DMS153 treated with DMSO at 0.1 percent for 48 hours (cell line): ENCODE data around the gene DNAJB1.
A peak's percentile ranks its signal among the peaks of the same experiment; 100 is the strongest.
"Not testable (repeated sequence)": the region's sequence is repeated elsewhere in the genome, so short reads cannot be mapped to it uniquely, and the experiment has no call there.

Experiments used
- DNase-seq: peaks from one replicate; lab custom pipeline; 2025; ENCODE audit not compliant: unreplicated experiment; lab: John Stamatoyannopoulos, UW

Gene DNAJB1

DNA sequence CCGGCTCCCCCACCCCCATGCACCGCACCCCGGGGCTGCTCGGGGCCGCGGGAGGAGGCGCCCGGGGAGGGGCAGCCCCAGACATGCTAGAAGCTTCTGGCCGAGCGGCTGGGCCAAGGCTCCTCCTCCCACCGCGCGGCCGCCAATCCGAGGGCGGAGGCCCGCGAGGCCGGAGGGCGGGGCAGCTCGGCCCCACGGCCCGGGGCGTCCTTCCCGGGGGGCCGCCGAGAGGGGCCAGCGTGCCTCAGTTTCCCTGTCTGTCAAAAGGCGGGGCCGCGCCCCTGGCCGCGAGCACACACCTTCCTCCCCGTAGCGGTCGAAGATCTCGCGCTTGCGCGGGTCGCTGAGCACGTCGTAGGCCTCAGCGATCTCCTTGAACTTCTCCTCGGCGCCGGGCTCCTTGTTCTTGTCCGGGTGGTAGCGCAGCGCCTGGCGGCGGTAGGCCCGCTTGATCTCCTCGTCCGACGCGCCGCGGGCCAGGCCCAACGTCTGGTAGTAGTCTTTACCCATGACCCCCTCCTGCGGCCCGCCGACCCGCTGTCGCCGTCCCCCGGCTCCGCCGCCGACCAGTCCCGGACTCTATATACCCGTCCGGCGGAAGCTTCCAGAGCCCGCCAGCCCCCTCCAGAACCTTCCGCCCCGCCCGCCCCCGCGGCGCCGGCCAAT, at the start of gene DNAJB1:
DNAJB1 (minus strand) TSS at position 558 of the 666 bp plus-strand sequence; CDS start at position 510, 48 bp downstream.
- DNase-seq = peak; percentile 13

DNA sequence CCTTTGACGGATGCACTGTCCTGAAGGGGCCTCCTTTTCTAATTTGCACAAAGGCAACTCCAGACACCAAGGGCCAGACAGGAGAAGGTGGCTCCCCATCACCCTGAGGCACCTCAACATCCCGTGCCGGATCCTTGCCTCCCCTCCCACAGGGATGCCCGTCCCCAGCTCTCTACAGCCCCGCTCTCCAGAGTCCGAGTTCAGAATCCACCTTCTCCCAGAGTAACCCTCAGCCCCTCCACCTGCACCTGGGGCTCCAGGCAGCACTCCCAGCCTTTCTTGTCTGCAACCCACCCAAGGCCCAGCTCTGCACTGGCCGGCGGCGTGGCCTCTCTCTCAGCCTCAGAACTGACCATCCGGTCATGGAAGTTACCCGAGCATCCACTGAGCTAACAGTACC, 48.9 kb upstream of the DNAJB1 start:
- no peak for DNase-seq

DNA sequence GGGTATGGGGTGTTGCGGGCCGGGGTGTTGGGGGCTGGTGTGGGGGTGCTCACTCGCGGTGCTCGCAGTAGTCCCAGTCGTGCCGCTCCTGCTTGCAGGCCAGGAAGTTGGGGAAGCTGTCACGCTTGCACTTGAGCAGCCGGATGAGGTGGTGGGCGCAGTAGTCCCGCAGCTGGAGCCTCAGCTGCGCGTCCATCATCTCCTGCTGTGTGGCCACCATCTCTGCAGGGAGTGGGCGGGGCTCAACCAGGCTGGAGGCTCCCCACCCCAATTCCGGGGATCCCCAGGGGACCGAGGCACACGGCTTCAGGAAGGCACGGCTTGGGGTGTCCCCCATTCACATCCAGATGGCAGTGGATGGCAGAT, 48.5 kb upstream of the DNAJB1 start:
- DNase-seq = no peak

DNA sequence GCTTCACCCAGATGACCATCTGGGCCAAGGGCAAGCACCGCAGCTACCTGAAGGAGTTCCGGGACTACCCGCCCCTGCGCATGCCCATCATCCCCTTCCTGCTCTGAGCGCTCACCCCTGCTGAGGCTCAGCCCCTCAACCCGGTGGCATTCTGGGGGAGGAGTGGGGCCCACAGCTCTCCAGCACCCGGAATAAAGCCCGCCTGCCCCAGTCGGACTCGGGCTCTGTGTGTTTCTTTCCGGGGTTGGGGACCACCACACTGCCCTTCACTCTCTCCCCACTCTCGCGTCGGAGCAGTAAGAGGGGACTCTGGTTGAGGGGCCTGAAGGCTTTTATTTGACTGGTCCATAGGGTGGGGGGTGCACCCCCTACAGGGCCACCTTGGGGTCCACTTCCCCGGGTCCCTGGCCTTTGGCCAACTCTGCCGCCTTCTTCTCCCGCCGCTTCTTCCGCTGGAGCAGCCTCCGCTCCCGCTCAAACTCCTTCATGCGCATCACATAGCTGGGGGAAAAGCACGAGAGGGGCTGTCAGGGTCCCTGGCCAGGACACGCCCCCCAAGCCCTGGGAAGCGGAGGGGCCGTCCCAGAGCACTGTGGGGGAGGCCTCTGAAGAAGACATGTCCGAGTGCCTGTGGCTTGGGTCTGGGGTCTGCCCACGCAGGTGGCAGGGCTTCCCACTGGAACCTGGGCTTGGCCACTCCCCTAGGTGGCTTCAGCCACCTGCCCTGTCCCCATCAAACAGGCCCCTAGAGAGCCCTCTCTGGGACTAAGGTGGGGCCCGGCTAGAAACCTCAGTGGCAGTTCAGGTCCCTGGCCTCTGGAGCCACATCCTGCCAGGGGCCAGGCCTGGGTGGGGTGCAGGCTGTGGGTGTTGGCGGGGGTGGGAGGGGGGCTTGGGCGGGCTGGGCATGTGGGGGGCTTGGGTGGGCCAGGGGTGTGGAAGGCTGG, 47.8 kb upstream of the DNAJB1 start:
- no peak for DNase-seq

DNA sequence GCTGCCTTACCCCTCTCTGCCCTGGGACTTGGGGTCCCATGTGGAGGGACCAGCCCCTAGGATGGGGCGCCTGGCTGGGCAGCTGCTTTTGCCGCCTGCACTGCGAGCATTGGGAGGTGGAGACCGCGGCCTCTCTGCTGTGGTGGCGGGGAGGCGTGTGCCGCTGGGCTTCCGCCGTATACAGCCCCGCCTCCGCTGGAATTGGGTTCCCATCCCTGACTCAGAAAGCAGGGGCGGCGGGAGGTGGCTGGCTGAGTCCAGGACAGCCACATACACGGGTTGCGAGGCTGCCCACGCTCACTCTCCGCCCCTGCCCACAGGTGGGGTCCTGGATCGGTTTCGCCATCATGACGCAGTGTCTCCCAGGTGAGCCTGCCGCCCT, 47.1 kb upstream of the DNAJB1 start:
- DNase-seq = no peak

DNA sequence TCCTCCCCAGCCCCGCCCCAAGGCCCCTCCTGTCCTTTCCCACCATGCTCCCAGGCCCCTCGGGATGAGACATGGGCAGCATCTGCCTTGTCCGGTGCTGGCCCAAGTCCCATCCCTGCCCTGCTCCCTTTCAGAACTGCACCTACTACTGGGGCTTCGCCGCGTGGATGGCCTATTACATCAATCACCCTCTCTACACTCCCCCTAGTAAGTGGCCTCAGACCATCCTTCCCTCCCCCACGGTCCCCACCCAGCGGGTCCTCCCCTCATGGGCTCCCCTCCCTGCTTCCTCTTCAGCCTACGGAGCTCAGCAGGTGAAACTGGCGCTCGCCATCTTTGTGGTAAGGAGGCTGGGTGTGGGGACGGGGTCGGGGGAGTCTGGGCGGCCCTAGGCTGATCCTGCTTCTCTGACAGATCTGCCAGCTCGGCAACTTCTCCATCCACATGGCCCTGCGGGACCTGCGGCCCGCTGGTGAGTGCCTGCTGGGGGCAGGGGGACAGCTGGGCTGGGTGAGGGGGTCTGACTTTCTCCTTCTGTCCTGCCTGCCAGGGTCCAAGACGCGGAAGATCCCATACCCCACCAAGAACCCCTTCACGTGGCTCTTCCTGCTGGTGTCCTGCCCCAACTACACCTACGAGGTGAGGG, 46.6 kb upstream of the DNAJB1 start:
- not testable (repeated sequence) for DNase-seq

DNA sequence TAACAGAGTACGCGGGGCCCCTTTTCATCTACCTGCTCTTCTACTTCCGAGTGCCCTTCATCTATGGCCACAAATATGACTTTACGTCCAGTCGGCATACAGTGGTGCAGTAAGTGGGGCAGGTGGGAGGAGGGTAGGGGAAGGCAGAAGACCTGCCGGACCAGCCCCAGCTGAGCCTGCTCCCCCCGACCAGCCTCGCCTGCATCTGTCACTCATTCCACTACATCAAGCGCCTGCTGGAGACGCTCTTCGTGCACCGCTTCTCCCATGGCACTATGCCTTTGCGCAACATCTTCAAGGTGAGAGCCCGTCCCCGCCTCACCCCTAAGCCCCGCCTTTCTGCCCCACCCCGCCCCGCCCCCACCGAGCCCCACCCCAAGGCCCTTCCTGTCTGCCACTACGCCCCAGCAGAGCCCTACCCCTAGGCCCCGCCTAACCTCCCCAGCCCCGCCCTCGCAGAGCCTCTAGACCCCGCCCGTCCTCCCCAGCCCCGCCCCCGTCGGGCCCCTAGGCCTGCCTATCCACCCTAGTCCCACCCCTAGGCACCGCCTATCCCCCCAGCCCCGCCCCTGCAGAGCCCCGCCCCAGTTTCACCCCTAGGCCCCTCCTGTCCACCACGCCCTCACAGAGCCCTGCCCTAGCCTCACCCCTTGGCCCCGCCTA, 45.9 kb upstream of the DNAJB1 start:
- no peak for DNase-seq

DNA sequence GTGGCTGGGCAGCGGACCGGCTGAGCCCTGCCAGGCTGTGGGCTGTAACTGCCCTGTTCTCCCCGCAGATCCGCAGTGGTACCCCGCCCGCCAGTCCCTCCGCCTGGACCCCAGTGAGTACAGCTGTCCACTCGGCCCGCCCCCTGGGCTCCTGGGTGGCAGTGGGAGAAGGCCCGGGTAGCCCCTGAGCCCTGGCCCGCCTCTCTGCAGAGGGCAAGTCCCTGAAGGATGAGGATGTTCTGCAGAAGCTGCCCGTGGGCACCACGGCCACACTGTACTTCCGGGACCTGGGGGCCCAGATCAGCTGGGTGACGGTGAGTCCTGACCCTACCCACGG, 45.4 kb upstream of the DNAJB1 start:
- no peak for DNase-seq

DNA sequence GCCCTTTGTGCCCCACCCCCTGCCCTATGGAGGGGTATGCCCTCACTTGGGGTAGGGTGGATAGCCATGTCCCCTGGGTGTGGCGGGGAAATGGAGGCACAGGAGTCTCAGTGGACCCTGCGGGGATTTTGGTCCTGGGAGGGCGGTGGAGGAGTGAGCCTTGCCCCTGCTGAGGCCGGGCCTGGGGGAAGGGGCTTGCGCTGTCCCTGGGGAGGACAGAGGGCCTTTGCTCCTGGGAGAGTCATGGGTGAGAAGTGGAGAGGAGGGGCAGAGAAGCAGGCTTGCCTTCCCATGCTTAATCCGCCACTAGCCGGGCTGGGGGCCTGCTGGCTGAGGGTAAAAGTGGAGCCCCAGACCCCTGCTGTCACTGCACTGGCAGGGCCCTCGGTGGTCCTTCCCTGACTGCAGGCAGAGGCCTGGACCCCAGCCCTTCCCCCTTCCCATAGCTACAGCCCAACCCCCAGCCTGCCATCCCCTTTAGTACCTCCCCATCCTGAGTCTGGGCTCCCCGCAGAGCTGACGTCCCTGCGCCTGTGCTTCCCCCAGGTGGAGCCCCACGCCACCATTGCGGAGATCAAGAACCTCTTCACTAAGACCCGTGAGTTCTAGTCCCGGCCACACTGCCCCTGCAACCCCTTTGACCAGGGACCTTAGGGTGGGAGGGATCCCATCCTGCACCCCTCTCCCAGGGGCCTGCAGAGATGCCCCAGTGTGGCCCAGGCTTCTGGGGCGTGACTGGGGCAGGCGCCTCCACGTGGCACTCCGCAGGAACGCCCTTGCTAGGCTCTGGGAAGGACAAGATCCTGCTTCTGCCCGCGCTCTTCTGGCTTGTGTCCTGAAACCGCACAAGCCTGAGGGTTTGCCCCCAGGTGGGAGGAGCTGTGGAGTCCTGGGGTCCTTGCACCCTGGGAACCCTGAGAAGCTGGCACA, 44.7 kb upstream of the DNAJB1 start:
- no peak for DNase-seq

DNA sequence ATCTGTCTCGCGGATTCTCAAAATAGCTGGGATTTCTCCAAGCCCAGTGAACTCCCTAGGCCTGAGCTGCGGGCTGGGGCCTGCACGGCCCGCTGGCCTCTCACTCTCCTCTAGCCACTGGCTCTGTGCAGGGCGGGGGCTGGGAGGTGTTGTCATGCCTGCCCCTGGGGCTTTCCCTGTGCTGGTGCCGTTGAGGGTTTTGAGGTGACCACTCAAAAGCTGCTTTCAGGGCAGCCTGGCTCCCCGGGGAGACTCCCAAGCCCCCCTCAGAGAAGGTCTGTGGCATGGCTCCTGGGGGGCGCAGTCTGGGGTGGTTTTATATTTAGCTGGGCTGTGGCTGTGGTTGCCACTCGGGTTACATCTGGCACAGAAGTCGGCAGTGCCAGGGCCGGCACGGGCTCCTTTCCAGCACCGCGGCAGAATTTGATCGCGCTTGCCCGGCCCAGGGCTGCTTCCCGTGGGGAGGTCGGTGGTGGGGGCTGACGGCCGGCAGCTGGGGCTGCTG, 43.7 kb upstream of the DNAJB1 start:
- no peak for DNase-seq

DNA sequence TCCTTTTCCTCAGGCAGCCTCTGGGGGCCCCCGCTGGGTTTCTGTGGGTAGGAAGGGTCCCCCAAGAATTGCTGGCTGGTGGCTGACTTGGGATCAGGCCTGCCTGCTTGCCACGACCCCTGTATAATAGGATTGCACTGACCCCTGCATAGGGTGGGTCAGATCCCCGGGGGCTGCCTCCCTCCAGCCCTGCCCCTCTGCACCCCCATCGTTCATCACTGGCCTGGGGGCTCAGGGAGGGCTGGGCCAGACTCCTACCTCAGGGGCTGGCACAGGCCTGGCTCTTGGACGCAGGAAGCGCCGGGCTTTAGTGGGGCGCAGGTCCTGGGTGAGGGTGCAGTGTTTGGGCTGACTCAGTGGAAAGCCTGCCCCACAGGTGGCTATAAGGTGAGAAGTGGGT, 43.1 kb upstream of the DNAJB1 start:
- DNase-seq = no peak

DNA sequence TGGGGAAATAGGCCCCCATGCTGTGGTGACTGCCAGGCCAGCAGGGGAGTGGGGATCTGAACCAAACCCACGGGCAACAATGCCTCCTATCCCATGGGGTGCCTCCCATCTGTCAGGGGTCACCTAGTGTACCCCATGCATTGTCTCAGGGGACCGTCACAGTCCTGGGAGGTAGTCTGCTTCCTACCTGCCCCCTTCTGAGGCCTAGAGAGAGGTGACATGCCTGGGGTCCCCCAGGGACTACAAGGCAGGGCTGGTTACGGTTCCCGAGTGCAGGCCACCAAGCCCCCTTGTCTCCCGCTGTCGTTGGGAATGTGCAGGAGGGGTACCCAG, 42.5 kb upstream of the DNAJB1 start:
- no peak for DNase-seq

DNA sequence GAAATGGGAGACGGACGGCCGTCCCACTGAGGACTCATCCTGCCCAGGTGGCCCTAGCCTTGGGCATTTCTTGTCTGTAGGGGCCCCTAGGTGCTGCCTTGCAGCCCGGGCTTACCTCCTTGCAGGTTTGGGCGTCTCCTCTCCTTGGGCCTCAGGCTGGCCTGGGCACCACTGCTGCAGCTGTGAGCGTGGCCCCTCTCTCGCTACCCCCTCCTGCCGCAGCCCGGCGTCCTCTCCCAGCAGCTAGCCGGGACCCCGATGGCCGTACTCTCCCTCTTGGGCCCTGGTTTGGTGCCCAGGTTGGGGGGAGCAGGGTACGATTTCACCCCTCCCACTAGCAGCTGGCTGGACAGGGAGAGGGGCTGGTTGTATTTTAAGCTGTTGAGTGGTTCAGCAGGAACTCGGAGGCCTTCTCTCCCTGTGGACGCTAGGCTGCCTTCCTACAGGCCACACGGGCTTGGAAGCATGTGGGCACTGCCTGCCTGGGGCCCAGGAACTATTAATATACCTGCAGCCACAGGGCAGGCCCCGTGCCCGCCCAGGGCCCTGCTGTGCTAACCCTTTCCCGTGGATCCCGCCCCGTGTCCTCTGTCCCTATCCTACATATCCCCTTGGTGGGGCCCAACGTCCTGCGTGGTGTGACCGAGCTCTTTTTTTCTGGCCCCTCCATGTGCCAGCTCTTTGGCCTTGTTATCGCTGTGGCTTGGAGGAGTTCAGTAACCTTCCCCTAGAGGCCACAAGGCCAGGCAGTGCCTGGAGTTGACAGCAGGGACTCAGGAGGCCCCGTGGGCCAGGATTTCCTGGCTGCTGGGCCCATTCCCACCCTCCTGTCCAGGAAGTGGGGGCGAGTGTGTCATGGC, 41.9 kb upstream of the DNAJB1 start:
- DNase-seq = no peak

DNA sequence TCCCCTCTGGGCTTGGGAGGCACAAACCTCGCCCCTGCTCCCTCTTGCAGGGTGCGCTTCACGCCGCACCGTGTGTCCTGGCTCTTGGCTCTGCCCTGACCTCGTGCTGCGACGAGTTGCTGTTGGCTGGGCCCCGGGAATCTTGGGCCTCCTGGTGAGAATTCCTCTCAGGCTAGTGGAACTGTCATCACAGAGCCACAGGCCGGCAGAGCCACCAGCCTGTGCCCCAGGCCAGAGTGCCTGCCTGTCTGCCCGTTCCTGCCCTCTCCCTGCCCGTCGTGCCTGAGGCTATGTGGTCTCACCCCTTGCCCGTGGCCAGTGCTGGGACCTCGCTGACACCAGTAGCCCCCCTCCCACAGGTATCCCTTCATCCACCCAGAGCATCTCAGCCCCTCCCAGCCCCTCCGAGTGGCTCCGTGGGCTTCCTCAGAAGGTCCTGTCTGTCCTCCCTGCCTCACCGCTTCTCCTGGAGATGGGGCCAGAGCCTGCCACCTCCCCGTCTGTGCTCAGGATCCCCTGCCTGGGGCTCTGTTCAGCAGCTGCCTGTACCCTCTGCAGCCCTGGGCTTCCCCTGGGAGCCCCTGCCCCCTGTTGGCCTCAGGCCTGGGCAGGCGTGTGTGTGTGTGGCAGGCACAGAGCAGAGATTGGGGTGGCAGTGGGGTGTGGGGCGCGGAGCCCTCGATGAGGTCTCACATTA, 40.3 kb upstream of the DNAJB1 start:
- no peak for DNase-seq

DNA sequence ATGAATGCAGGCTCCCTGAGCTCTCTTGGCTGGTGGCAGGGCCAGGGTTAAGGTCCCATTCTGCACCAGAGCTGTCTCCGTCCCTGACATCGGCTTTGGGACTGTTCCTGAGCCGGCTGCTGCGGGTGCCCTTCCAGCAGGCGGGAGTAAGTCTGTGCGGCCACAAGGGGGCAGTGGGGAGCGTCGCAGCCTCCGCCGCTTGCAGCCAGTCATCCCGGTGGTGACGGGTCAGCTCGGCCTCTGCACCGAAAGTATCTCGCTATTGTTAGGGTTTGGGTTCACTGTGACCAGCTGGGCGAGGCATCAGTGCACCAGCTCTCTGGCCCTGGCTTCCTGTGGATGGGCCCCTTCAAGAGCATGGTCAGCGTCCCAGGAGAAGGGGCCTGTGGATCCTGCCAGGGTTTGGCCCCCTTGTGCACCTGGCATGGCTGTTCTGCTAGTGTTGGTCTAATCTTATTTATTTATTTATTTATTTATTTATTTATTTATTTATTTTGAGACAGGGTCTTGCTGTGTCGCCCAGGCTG, 38.5 kb upstream of the DNAJB1 start:
- no peak for DNase-seq

DNA sequence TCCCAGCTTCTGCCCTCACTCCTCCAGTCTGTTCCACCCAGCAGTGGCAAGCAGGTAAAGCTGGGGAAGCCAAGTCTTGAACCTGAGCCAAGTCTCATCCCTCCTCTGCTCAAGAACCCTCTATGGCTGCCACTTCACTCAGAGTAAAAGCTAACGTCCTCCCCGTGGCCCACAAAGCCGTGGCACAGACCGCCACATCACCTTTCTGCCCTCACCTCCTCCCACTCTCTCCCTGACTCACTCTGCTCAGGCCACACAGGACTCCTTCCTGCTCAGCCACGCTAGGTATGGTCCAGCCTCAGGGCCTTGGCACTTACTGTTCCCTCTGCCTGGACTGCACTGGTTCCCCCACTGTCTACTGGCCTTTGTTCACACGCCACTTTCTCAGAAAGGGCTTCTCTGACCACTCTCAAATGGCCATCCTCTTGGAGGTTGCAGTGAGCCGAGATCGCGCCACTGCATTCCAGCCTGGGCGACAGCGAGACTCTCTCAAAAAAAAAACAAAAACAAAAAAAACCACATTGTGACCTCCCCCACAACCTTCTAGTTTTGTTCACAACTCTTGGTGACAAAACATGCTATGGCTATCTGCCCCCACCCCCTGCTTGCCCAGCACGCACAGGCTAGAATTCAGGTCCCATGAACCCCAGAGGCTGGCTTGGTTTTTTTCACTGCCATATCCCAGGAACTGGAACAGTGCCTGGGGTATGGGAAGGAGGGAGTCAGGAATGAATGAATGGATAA, 37.9 kb upstream of the DNAJB1 start:
- DNase-seq = no peak

DNA sequence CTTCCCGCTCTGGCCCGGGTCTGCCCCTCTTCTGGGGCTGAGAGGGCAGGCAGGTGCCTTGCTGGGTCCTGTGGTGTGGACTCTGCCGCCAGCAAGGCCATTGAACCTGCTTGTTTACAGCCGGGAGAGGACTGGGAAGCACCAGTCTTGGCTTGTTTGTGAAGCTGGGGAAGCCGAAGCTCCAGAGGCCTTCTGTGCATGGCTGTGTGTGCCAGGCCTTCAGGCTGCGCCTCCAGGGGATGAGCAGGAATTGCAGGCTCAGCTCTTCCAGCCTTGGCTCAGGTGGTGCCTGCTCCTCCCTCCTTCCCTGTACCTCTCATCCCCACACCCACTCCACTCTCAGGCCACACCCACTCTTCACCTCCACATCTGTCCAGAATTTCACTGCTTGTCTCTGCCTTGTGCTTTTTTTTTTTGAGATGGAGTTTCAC, 36.2 kb upstream of the DNAJB1 start:
- peak; percentile 27 for DNase-seq

DNA sequence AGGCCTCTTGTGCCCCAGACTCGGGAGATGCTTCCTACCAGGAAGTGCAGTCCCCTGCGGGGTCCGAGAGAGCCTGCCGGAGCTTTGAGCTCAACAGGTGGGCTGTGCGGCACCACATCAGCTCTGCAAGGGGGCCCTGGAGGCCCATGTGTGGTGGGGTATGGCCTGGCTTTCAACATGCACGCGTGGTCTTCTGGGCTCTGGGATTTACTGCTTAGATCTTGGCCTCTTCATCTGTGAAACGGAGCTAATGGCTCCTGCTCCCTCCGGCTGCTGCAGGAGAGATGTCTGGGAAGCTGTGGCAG, 35.7 kb upstream of the DNAJB1 start:
- no peak for DNase-seq
